Prostate gland (tissue), 2 donors: ENCODE data around the gene XG. TPM values are rescaled to one million over a fixed set of nuclear protein-coding genes. Genes with fewer than 3 reads are reported as not detected.
"Not testable (repeated sequence)": the region's sequence is repeated elsewhere in the genome, so short reads cannot be mapped to it uniquely, and the experiment has no call there.

Source experiments
- DNase-seq: peaks from one replicate; pipeline ENCODE4 v3.0.0-alpha.2; 2019; ENCODE audit warnings: low spot score
- H3K27ac ChIP-seq, 2 donors: fragments of 200-600 bp; sonication (generic); 2 replicates each; pipeline ENCODE4 v1.5.1; 2017 to 2019
- H3K27me3 ChIP-seq: fragments of 200-600 bp; sonication (generic); replicated peaks from 2 replicates; pipeline ENCODE4 v1.5.1; 2019; ENCODE audit not compliant: insufficient read depth
- H3K36me3 ChIP-seq, 2 donors: fragments of 200-600 bp; sonication (generic); 1 replicate in 1 of 2; 2 replicates in 1 of 2; pipeline versions ENCODE4 v1.5.1 to v1.8.1; 2017 to 2019
- H3K4me1 ChIP-seq: fragments of 200-600 bp; sonication (generic); replicated peaks from 2 replicates; pipeline ENCODE4 v1.5.1; 2019
- H3K4me3 ChIP-seq, 2 donors: fragments of 200-600 bp; sonication (generic); 2 replicates each; pipeline ENCODE4 v1.5.1; 2017 to 2019
- H3K9me3 ChIP-seq: fragments of 200-600 bp; sonication (generic); 2 replicates; pipeline ENCODE4 v1.5.1; 2017
- CTCF ChIP-seq, 4 experiments: fragments of 200-600 bp in 2 of 4; fragments of 450-650 bp in 2 of 4; sonication (generic) in 2 of 4; IDR thresholded peaks; 1 replicate in 3 of 4; 2 replicates in 1 of 4; pipeline ENCODE4 v1.5.1; 2016 to 2019; ENCODE audit warnings: antibody characterized with exemption in 4 of 4, mild to moderate bottlenecking in 2 of 4, moderate library complexity in 2 of 4
- POLR2A ChIP-seq: fragments of 450-650 bp; IDR thresholded peaks from one replicate; pipeline ENCODE4 v1.6.1; 2016; ENCODE audit warnings: antibody characterized with exemption, mild to moderate bottlenecking
- POLR2AphosphoS5 ChIP-seq: sonication (generic); formaldehyde crosslinking; IDR thresholded peaks from one replicate; pipeline ENCODE4 v1.6.1; 2017; ENCODE audit warnings: antibody characterized with exemption
- WGBS: methylation state at CpG from one replicate; pipeline ENCODE4 v1.1.5; 2018; 5-methylcytosine and 5-hydroxymethylcytosine counted together
- intact Hi-C: fragments of 100-400 bp; cut with DNase I; formaldehyde crosslinking; loops from one replicate; pipeline ENCODE4 v1.14.2; 2022
- total RNA-seq, 2 donors: library from RNA; depleted of rRNA; stranded (reverse); fragments of >200 nt; gene quantifications; one replicate each; pipeline ENCODE4 v1.1.0, GENCODE V29; 2016

Gene XG
- total RNA-seq, 2 donors from 2014 or later, result 2.5 to 6.9 TPM

- no peak for DNase-seq
- Histone ChIP-seq H3K4me3 (no peak overlapping the region), H3K27ac (no peak overlapping the region), H3K9me3 (no peaks in the 10 kb centered on the region), H3K27me3 (no peaks in the 10 kb centered on the region), H3K36me3 (peaks cover 0 to 35% of the 10 kb centered on the region in 2 donors), H3K4me1 (no peaks in the 10 kb centered on the region)
- no peak for TF ChIP-seq POLR2AphosphoS5
- TF ChIP-seq CTCF (IDR thresholded peaks at IDR 0.05), result no peak
- TF ChIP-seq POLR2A, result no peak
- WGBS, result 100% methylated on average over 2 of the region's 2 CpGs
- intact Hi-C loops, result no loop called here
Measured at GRCh38 chrX:2718821-2719220, 33.0 kb upstream of the XG start.

GRCh38 chrX:2719774-2720447, 31.9 kb upstream of the XG start:
- 96% methylated on average over 10 of the region's 10 CpGs for WGBS

GRCh38 chrX:2723286-2723879, 28.5 kb upstream of the XG start:
- intact Hi-C loops, result no loop called here
- H3K27me3 ChIP-seq, result no peaks in the 10 kb centered on the region
- TF ChIP-seq POLR2A (no peak), CTCF (IDR thresholded peaks at IDR 0.05) (no peak), POLR2AphosphoS5 (no peak)
- no peak overlapping the region for H3K27ac ChIP-seq
- DNase-seq, result no peak
- H3K4me3 ChIP-seq, result no peak overlapping the region
- H3K36me3 ChIP-seq, result peaks cover 0 to 37% of the 10 kb centered on the region in 2 donors
- H3K9me3 ChIP-seq, result no peaks in the 10 kb centered on the region
- H3K4me1 ChIP-seq, result no peaks in the 10 kb centered on the region
- WGBS, result 89% methylated on average over 20 of the region's 20 CpGs

More at GRCh38 chrX:2719774-2720447, 31.9 kb upstream of the XG start:
- H3K4me1 ChIP-seq, result no peaks in the 10 kb centered on the region
- H3K27ac ChIP-seq, result no peak overlapping the region
- TF ChIP-seq POLR2AphosphoS5 (no peak), POLR2A (no peak), CTCF (IDR thresholded peaks at IDR 0.05) (no peak)
- H3K9me3 ChIP-seq, result no peaks in the 10 kb centered on the region
- no peak overlapping the region for H3K4me3 ChIP-seq
- H3K36me3 ChIP-seq, result peaks cover 0 to 40% of the 10 kb centered on the region in 2 donors
- no peak for DNase-seq
- no peaks in the 10 kb centered on the region for H3K27me3 ChIP-seq
- intact Hi-C loops, result no loop called here

- intact Hi-C loops, H3K4me3 ChIP-seq, H3K4me1 ChIP-seq, DNase-seq, H3K9me3 ChIP-seq, H3K27me3 ChIP-seq, H3K27ac ChIP-seq: not testable (repeated sequence)
- peaks cover 0 to 35% of the 10 kb centered on the region in 2 donors for H3K36me3 ChIP-seq
- 95% methylated on average over 11 of the region's 11 CpGs for WGBS
Measured at GRCh38 chrX:2727264-2727663, 24.6 kb upstream of the XG start.

GRCh38 chrX:2732076-2732475, 19.8 kb upstream of the XG start:
- H3K27me3 ChIP-seq, result no peaks in the 10 kb centered on the region
- intact Hi-C loops, result no loop called here
- WGBS, result 85% methylated on average over 9 of the region's 9 CpGs
- H3K9me3 ChIP-seq, result no peaks in the 10 kb centered on the region
- DNase-seq, result no peak
- peaks cover 0 to 10% of the 10 kb centered on the region in 2 donors for H3K36me3 ChIP-seq
- no peak overlapping the region for H3K4me3 ChIP-seq
- TF ChIP-seq CTCF (IDR thresholded peaks at IDR 0.05), result no peak
- no peak for TF ChIP-seq POLR2A
- TF ChIP-seq POLR2AphosphoS5, result no peak
- H3K27ac ChIP-seq, result no peak overlapping the region
- no peaks in the 10 kb centered on the region for H3K4me1 ChIP-seq
